OCI-LY3 (cell line): ENCODE results near the gene GLIS1.

Experiments
- EZH2phosphoT487 ChIP-seq: fragments of 200-600 bp; shearing (Covaris generic); IDR thresholded peaks from 2 replicates; pipeline ENCODE4 v1.6.1; 2018; ENCODE audit warnings: antibody characterized with exemption, mixed run types, low read depth
- TF ChIP-seq, protein P1 (sequence below): fragments of 200-600, 300-600 bp; sonication (generic); IDR thresholded peaks from 2 replicates; pipeline ENCODE4 v1.5.1; 2014; ENCODE audit warnings: antibody characterized with exemption, low read length, low read depth

DNA sequence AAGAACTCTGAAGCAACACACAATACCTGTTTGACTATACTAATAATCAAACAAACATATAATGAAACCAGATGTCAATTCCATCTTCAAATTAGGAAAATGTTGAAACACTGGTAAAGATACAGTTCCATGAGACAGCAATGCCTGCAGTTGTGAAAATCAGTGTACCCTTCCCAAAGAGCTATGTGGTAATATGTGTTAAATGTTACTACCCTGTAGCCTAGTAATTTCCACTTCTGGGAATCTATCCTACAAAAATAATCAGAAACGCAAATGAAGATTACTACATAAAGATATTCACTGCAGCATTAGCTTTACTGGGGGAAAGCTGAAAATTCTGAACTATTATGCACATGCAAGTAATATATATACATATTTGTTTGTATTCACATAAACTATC, 16.9 kb downstream of the GLIS1 start:
- TF ChIP-seq, protein P1, sequence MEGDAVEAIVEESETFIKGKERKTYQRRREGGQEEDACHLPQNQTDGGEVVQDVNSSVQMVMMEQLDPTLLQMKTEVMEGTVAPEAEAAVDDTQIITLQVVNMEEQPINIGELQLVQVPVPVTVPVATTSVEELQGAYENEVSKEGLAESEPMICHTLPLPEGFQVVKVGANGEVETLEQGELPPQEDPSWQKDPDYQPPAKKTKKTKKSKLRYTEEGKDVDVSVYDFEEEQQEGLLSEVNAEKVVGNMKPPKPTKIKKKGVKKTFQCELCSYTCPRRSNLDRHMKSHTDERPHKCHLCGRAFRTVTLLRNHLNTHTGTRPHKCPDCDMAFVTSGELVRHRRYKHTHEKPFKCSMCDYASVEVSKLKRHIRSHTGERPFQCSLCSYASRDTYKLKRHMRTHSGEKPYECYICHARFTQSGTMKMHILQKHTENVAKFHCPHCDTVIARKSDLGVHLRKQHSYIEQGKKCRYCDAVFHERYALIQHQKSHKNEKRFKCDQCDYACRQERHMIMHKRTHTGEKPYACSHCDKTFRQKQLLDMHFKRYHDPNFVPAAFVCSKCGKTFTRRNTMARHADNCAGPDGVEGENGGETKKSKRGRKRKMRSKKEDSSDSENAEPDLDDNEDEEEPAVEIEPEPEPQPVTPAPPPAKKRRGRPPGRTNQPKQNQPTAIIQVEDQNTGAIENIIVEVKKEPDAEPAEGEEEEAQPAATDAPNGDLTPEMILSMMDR = no peak
- TF ChIP-seq EZH2phosphoT487 = no peak
